Cerebellar cortex (tissue), 1 donor: ENCODE measurements around the gene FRMD4A.
"Not testable (repeated sequence)": the region's sequence is repeated elsewhere in the genome, so short reads cannot be mapped to it uniquely, and the experiment has no call there.

ENCODE experiments used
- DNase-seq: peaks from one replicate; pipeline ENCODE4 v3.0.0-alpha.2; 2015; ENCODE audit warnings: low spot score

The FRMD4A gene

GRCh38 chr10:14146501-14146900 is 184.2 kb downstream of the FRMD4A start:
- no peak for DNase-seq

DNA sequence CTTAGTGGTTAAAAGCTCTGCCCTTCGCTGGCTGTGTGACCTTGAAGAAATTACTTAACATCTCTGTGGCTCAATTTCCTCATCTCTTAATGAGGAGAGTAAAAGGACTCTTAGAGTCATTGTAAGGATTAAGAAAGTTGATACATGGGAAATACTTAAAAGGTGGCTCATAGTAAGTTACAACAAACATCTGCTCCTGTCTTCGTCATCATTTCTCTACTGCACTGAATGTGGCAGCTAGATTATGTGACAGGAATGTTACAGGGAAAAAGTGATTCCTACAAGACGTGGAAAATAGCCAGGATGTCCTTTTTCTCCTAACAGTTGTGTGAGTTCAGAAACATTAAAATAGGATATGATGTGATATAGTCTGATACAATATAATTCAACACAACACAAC is 184.7 kb downstream of the FRMD4A start:
- no peak for DNase-seq

- DNase-seq = peak; percentile 98
Observed at GRCh38 chr10:14144451-14144850, 186.3 kb downstream of the FRMD4A start.

GRCh38 chr10:14142606-14143250 is 188.0 kb downstream of the FRMD4A start:
- peak; percentile 69 for DNase-seq

DNA sequence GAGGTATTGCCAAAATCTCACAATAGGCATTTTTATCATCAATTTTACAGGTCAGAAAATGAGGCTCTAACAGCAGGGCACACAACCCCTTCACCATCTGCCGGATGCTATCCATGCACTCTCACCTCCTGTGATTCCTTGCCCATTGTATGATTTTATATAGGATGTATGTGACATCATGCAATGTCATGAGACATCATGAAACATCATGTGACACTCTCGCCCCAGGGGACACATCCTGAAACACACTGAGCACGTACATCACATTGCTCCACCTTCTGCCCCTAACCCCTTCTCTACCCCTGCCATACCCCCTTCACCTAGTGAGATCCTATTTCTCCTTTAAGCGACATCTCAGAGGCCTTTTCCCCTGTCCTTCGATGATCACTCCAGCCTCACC is 189.4 kb downstream of the FRMD4A start:
- no peak for DNase-seq

DNA sequence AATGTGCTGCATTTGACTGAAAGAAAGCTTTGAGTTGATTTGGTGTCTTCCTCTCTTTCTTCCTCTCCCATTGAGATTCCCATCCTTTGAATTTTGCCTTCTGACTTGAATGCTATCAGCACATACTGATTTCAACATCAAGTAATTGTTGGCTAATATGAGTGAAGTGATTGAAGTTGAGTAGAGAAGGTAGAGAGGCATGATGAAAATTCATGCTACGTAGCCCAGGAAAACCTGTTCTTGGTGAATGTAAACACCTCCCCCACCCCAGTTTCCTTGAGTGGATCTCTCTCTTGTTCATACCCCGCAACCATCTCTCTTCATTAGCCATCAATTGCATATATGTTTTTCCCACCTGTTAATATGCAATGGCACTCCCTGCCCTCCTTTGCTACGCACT is 193.3 kb downstream of the FRMD4A start:
- no peak for DNase-seq

DNA sequence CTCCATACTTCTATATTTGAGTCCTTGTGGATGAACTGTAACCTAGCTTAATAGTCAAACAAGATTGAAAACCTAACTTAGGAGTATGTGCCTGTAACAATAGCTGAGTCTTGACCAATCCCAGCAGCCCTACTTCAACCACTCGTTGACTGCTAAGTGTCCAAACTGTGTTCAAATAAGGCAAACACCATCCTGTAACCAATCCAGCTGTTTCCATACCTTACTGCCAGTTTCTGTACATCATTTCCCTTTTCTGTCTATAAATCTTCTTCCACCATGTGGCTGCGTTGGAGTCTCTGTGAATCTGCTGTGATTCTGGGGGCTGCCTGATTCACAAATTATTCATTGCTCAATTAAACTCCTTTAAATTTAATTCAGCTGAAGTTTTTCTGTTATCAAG is 195.5 kb downstream of the FRMD4A start:
- DNase-seq = not testable (repeated sequence)

GRCh38 chr10:14134275-14134674 is 196.4 kb downstream of the FRMD4A start:
- DNase-seq = no peak

GRCh38 chr10:14131261-14131960 is 199.3 kb downstream of the FRMD4A start:
- no peak for DNase-seq

GRCh38 chr10:14129770-14130169 is 201.0 kb downstream of the FRMD4A start:
- peak; percentile 94 for DNase-seq

DNA sequence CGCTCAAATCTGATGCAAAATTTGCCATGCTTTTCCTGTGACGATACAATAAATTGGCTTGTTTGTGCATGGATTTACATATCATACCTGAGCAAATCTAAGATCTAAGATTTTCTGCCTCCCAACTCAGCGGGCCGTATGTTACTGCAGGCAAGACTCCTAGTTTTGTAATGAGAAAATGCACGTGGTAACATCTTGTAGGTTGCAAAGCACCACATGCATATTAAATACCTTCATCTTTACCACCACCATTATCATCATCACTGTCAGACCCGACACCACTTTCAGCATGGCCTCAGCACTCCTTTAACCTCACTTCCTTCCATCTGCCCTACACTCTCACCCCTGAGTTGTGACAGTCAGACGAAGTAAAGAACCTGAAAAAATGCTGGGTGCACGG is 202.2 kb downstream of the FRMD4A start:
- no peak for DNase-seq

DNA sequence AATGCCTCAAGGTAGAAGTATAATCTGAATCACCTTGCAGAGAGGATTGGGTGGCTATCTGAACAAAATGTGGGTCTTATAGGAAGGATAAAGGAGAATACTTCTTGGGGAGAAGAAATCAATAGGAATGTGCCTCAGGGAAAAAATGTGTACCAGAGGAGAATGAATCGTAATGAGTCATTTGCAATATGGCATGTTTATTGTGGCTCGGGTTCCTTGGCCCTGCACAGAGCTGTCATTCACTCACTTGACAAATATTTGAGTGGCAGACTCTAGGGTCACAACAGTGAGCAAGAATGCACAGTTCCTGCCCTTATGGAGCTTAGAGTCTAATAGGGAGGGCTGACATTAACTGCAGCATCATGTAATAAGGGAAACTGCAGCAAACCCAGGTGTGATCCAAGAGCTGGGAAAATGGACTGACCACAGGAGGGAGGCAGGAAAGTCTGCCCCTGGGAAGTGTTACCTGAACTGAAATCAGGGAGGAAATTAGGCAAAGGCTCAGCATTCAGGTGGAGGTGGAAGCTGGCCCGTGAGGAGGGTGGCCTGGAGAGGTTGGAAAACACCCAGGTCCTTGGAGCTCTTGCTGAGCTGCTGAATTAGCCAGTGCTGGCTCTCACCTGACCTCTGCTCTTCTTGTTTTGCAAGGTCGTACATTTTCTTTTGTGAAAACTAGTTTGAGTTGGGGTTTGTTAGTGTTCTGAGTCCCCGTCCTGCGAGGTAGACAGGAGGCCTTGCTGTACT is 203.9 kb downstream of the FRMD4A start:
- peak; percentile 66 for DNase-seq

DNA sequence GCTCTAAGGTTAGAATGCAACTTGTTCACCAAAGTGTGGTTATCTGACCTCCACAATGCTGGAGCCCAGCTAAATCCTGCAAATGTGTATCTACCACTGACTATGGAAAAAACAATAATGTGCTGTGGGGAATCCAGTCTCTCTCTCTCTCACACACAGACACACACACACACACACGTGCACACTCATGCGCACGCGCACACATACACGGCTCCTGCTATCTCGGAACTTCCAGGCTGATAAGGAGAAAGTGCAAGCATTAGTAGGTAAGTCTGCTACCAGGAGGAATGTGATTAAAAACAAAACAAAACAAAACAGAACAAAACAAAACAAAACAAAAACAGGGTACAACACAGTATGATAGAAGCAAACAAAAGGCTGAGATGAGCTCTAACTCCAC is 205.2 kb downstream of the FRMD4A start:
- no peak for DNase-seq

GRCh38 chr10:14124941-14125340 is 205.8 kb downstream of the FRMD4A start:
- no peak for DNase-seq

GRCh38 chr10:14123139-14123538 is 207.6 kb downstream of the FRMD4A start:
- DNase-seq = no peak

DNA sequence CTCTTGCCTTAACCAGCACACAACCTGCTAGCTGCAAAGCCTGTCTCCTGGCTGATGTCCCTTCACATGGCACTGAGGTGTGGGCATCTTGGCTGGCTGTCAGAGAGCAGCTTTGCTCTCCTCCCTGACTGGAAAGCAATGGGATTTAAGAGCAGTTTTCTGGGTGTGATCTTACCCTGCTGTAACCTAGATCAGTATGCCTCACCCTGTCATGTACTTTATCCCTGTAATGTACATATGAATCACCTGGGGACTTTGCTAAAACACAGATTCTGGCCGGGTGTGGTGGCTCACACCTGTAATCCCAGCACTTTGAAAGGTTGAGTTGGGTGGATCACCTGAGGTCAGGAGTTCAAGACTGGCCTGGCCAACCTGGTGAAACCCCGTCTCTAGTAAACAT is 209.9 kb downstream of the FRMD4A start:
- DNase-seq = no peak

DNA sequence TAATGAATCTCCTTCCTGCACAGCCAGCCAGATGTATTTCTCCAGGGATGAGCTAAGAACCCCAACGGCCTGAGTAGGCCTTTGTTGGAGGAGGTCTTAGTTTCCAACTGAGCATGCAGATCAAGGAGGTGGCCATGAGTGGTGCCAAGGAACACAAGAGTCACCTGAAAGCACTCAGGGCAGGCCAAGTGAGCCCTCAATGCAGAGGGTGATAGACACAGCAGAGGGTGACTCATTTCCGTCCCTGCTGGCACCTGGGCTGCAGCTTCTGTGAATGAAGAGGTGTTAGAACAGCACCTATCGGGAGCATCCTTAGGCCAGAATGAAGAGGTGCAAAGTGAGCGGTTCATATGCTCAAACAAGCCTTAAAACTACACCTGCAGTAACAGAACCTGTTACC is 211.8 kb downstream of the FRMD4A start:
- DNase-seq = no peak

GRCh38 chr10:14116837-14117236 is 213.9 kb downstream of the FRMD4A start:
- DNase-seq = no peak

DNA sequence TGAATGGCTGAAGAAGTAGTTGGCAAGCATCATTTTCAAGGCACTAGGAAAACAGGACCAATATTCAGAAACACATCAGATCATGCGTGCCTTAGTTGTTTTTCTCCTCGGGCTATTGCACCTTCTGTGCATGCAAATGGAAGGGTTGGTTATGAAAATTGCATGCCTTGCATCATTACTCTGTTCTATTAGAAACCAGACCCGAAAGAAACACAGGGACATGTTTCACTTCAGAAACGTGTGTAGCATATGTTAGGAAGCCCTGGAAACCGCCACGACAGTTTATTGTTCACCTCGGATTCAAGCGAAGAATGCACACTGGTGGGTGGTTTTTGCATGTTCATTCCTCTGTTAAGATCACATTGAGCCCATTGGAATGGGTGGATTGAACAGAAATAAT is 214.7 kb downstream of the FRMD4A start:
- no peak for DNase-seq

GRCh38 chr10:14114791-14115190 is 215.9 kb downstream of the FRMD4A start:
- no peak for DNase-seq

- DNase-seq = no peak
Observed at GRCh38 chr10:14112056-14112455, 218.7 kb downstream of the FRMD4A start.

GRCh38 chr10:14111208-14111607 is 219.5 kb downstream of the FRMD4A start:
- no peak for DNase-seq

- DNase-seq = no peak
Observed at GRCh38 chr10:14106828-14107227, 223.9 kb downstream of the FRMD4A start.
